B cell (primary cell): Measurements from ENCODE around the gene ADCY1. TPM values are rescaled to one million over a fixed set of nuclear protein-coding genes. Genes with fewer than 3 reads are reported as not detected.

Source experiments
- ATAC-seq: fragments of 200-7000 bp; cut with Tn5 transposase; one replicate; pipeline ENCODE4 v1.10.0; 2021; ENCODE audit warnings: low read depth, mild to moderate bottlenecking, moderate number of reproducible peaks, moderate library complexity
- CTCF ChIA-PET: fragments of 350-600 bp; sonication (Branson Sonifier 250); formaldehyde crosslinking; loops from one replicate; lab custom pipeline; 2021; ENCODE audit warnings: antibody characterized with exemption, inconsistent platforms; lab: Charles Lee
- POLR2A ChIA-PET: fragments of 350-600 bp; sonication (Branson Sonifier 250); formaldehyde crosslinking; loops from one replicate; lab custom pipeline; 2021; ENCODE audit warnings: antibody characterized with exemption; lab: Charles Lee
- DNase-seq: peaks from one replicate; pipeline ENCODE4 v3.0.0; 2013
- H2AFZ ChIP-seq: 2 replicates; pipeline ENCODE4 v1.6.1; 2012; ENCODE audit warnings: mild to moderate bottlenecking, low read depth, low read length; ENCODE audit not compliant: insufficient read depth, poor library complexity, severe bottlenecking
- H3K27ac ChIP-seq, 2 donors: 1 replicate in 1 of 2; 2 replicates in 1 of 2; pipeline ENCODE4 v1.5.1; 2012 to 2013; ENCODE audit warnings: low read length in 2 of 2, mild to moderate bottlenecking in 2 of 2, moderate library complexity in 1 of 2
- H3K27me3 ChIP-seq, 4 experiments: fragments of 200-600 bp in 1 of 4; sonication (generic) in 1 of 4; replicated peaks in 1 of 4; 1 replicate in 2 of 4; 2 replicates in 2 of 4; pipeline versions ENCODE4 v1.6.1 to v1.7.0; 2013 to 2016; ENCODE audit warnings: low read length in 3 of 4, mild to moderate bottlenecking in 2 of 4, mixed read lengths in 1 of 4, moderate library complexity in 1 of 4; ENCODE audit not compliant: insufficient read depth in 4 of 4, control insufficient read depth in 3 of 4; ENCODE audit errors: control extremely low read depth in 1 of 4
- H3K36me3 ChIP-seq, 2 experiments: replicated peaks in 1 of 2; 1 replicate in 1 of 2; 2 replicates in 1 of 2; pipeline versions ENCODE4 v1.6.1 to v1.7.1; 2013; ENCODE audit warnings: low read length in 1 of 2; ENCODE audit not compliant: insufficient read depth in 2 of 2, control insufficient read depth in 1 of 2; ENCODE audit errors: control extremely low read depth in 1 of 2, extremely low read depth in 1 of 2
- H3K4me1 ChIP-seq, 2 donors: fragments of 200-600 bp in 1 of 2; sonication (generic) in 1 of 2; 1 replicate in 1 of 2; 2 replicates in 1 of 2; pipeline versions ENCODE4 v1.5.1 to v1.6.1; 2013 to 2017; ENCODE audit warnings: low read length in 2 of 2; ENCODE audit not compliant: control insufficient read depth in 2 of 2, insufficient read depth in 2 of 2
- H3K4me2 ChIP-seq: replicated peaks from 2 replicates; pipeline ENCODE3; 2012; ENCODE audit warnings: mild to moderate bottlenecking, low read depth, low read length; ENCODE audit not compliant: poor library complexity, severe bottlenecking
- H3K4me3 ChIP-seq, 5 experiments: fragments of 200-600 bp in 1 of 5; sonication (generic) in 1 of 5; 1 replicate in 3 of 5; 2 replicates in 2 of 5; pipeline versions ENCODE4 v1.5.1 to v1.7.0; 2011 to 2016; ENCODE audit warnings: low read length in 4 of 5, mild to moderate bottlenecking in 4 of 5, low read depth in 2 of 5, control low read depth in 1 of 5, moderate library complexity in 1 of 5; ENCODE audit not compliant: insufficient read depth in 1 of 5; ENCODE audit errors: control extremely low read depth in 1 of 5, extremely low read depth in 1 of 5
- H3K79me2 ChIP-seq: fragments of 200-600 bp; sonication (generic); one replicate; pipeline ENCODE4 v1.6.0; 2016; ENCODE audit warnings: low read length; ENCODE audit not compliant: control insufficient read depth, insufficient read depth
- H3K9ac ChIP-seq: fragments of 200-600 bp; sonication (generic); 2 replicates; pipeline ENCODE4 v1.6.1; 2017; ENCODE audit warnings: mild to moderate bottlenecking, low read length, moderate library complexity
- H3K9me3 ChIP-seq, 3 donors: one replicate each; pipeline versions ENCODE4 v1.6.1 to v1.7.1; 2013; ENCODE audit warnings: low read length in 2 of 3; ENCODE audit not compliant: control insufficient read depth in 2 of 3, insufficient read depth in 1 of 3; ENCODE audit errors: control extremely low read depth in 1 of 3
- H4K20me1 ChIP-seq: 2 replicates; pipeline ENCODE4 v1.6.0; 2012; ENCODE audit warnings: mild to moderate bottlenecking, low read length; ENCODE audit not compliant: insufficient read depth, control insufficient read depth, poor library complexity, severe bottlenecking
- H3K27ac Mint-ChIP-seq: one replicate; pipeline ENCODE4 v1.8.0; 2021; ENCODE audit warnings: mixed read lengths
- H3K27me3 Mint-ChIP-seq: one replicate; pipeline ENCODE4 v1.8.0; 2021; ENCODE audit warnings: mixed read lengths
- H3K4me1 Mint-ChIP-seq: one replicate; pipeline ENCODE4 v1.8.0; 2021; ENCODE audit warnings: mixed read lengths
- H3K4me3 Mint-ChIP-seq: one replicate; pipeline ENCODE4 v1.8.0; 2021; ENCODE audit warnings: mixed read lengths
- H3K9me3 Mint-ChIP-seq: one replicate; pipeline ENCODE4 v1.8.0; 2022; ENCODE audit warnings: mixed read lengths; ENCODE audit not compliant: insufficient read depth
- CTCF ChIP-seq: fragments of 200-600 bp; IDR thresholded peaks from one replicate; pipeline ENCODE4 v1.8.0; 2022; ENCODE audit warnings: antibody characterized with exemption, mild to moderate bottlenecking
- EZH2 ChIP-seq: IDR thresholded peaks from 2 replicates; pipeline ENCODE4 v1.6.1; 2012; ENCODE audit warnings: borderline replicate concordance, low read depth, mild to moderate bottlenecking, moderate library complexity, low read length; ENCODE audit not compliant: insufficient read depth, poor library complexity, severe bottlenecking
- WGBS: methylation state at CpG from one replicate; pipeline ENCODE4 v1.1.5; 2013; ENCODE audit warnings: missing lambda C conversion rate; ENCODE audit not compliant: insufficient coverage; 5-methylcytosine and 5-hydroxymethylcytosine counted together
- intact Hi-C: fragments of 100-400 bp; cut with micrococcal nuclease; formaldehyde crosslinking; loops from one replicate; pipeline ENCODE4 v1.10.0; 2022
- polyA plus RNA-seq: library from polyadenylated mRNA; depleted of rRNA; stranded (reverse); fragments of >200 nt; gene quantifications from 2 replicates; pipeline ENCODE4 v1.2.3, GENCODE V29; 2012
- total RNA-seq, 2 donors: library from RNA; stranded (reverse); fragments of 120-200 nt in 1 of 2; gene quantifications; 1 replicate in 1 of 2; 2 replicates in 1 of 2; pipeline versions ENCODE4 v1.2.3 to v1.2.4, GENCODE V29; 2013 to 2022

ADCY1 gene
- total and polyA plus RNA-seq, 2 donors (not counting 1 experiment from before 2014, with no cell fraction given): 0.05 to 0.12 TPM

- TF ChIP-seq CTCF: no peak
- no peak for TF ChIP-seq EZH2
- no peaks in the 10 kb centered on the region for H4K20me1 ChIP-seq
- H3K9me3 ChIP-seq: no peaks in the 10 kb centered on the region
- peaks cover 0 to 5% (median 0%) of the 10 kb centered on the region in 4 experiments for H3K27me3 ChIP-seq
- no peak overlapping the region for H3K4me2 ChIP-seq
- no peaks in the 10 kb centered on the region for H3K79me2 ChIP-seq
- H3K36me3 ChIP-seq: no peaks in the 10 kb centered on the region
- intact Hi-C loops: no loop called here
- ATAC-seq (no peak), DNase-seq (no peak)
- ChIA-PET POLR2A (no interaction called here), CTCF (no interaction called here)
- H3K27ac ChIP-seq: no peak overlapping the region
- Mint-ChIP-seq H3K27me3 (peaks cover 12% of the 10 kb centered on the region), H3K4me1 (no peaks in the 10 kb centered on the region), H3K9me3 (no peaks in the 10 kb centered on the region), H3K4me3 (no peak overlapping the region), H3K27ac (no peak overlapping the region)
- H3K4me1 ChIP-seq: no peaks in the 10 kb centered on the region
- no peak overlapping the region for H2AFZ ChIP-seq
- H3K9ac ChIP-seq: no peak overlapping the region
- WGBS: 86% methylated on average over 11 of the region's 11 CpGs
- no peak overlapping the region for H3K4me3 ChIP-seq
Measured at GRCh38 chr7:45699726-45700390, 125.7 kb downstream of the ADCY1 start.

- CTCF ChIA-PET: no interaction called here
Measured at GRCh38 chr7:45700556-45700955, 126.4 kb downstream of the ADCY1 start.

More at GRCh38 chr7:45700556-45700955, 126.4 kb downstream of the ADCY1 start:
- Mint-ChIP-seq H3K27ac (no peak overlapping the region), H3K4me1 (no peaks in the 10 kb centered on the region), H3K4me3 (no peak overlapping the region), H3K27me3 (peaks cover 12% of the 10 kb centered on the region), H3K9me3 (no peaks in the 10 kb centered on the region)
- DNase-seq (no peak), ATAC-seq (no peak)
- intact Hi-C loops: no loop called here
- H3K4me3 ChIP-seq: no peak overlapping the region
- no peaks in the 10 kb centered on the region for H3K36me3 ChIP-seq
- H3K9ac ChIP-seq: no peak overlapping the region
- H2AFZ ChIP-seq: no peak overlapping the region
- no peak overlapping the region for H3K4me2 ChIP-seq
- H3K27ac ChIP-seq: no peak overlapping the region
- TF ChIP-seq EZH2 (no peak), CTCF (no peak)
- POLR2A ChIA-PET: no interaction called here
- peaks cover 0 to 5% (median 0%) of the 10 kb centered on the region in 4 experiments for H3K27me3 ChIP-seq
- no peaks in the 10 kb centered on the region for H3K79me2 ChIP-seq
- no peaks in the 10 kb centered on the region for H3K9me3 ChIP-seq
- no peaks in the 10 kb centered on the region for H4K20me1 ChIP-seq
- 0% methylated on average over 1 of the region's 2 CpGs for WGBS
- H3K4me1 ChIP-seq: no peaks in the 10 kb centered on the region
